Lower leg skin (tissue), 3 donors: ENCODE data around the gene NTN3.

Source experiments
- POLR2A ChIP-seq, 2 donors: fragments of 450-650 bp; IDR thresholded peaks; one replicate each; pipeline ENCODE4 v1.6.1; 2016 to 2017; ENCODE audit warnings: antibody characterized with exemption in 2 of 2, mild to moderate bottlenecking in 1 of 2, moderate library complexity in 1 of 2
- TF ChIP-seq, protein P1 (sequence below), 3 donors: fragments of 450-650 bp; IDR thresholded peaks; one replicate each; pipeline ENCODE4 v1.5.1; 2016; ENCODE audit warnings: antibody characterized with exemption in 3 of 3, mild to moderate bottlenecking in 3 of 3, moderate library complexity in 2 of 3

GRCh38 chr16:2450535-2450934, 20.6 kb upstream of the NTN3 start:
- TF ChIP-seq, protein P1, sequence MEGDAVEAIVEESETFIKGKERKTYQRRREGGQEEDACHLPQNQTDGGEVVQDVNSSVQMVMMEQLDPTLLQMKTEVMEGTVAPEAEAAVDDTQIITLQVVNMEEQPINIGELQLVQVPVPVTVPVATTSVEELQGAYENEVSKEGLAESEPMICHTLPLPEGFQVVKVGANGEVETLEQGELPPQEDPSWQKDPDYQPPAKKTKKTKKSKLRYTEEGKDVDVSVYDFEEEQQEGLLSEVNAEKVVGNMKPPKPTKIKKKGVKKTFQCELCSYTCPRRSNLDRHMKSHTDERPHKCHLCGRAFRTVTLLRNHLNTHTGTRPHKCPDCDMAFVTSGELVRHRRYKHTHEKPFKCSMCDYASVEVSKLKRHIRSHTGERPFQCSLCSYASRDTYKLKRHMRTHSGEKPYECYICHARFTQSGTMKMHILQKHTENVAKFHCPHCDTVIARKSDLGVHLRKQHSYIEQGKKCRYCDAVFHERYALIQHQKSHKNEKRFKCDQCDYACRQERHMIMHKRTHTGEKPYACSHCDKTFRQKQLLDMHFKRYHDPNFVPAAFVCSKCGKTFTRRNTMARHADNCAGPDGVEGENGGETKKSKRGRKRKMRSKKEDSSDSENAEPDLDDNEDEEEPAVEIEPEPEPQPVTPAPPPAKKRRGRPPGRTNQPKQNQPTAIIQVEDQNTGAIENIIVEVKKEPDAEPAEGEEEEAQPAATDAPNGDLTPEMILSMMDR (IDR thresholded peaks at IDR 0.05) = no peak
- TF ChIP-seq POLR2A (IDR thresholded peaks at IDR 0.05) = no peak
